Natural killer cell treated with Interleukin-12 subunit alpha and Interleukin-12 subunit beta and Interleukin-15 and Interleukin-18, amount 100 ng/mL, for 72 hours (primary cell): ENCODE measurements around the gene ANKRD34A. TPM values are rescaled to one million over a fixed set of nuclear protein-coding genes. Genes with fewer than 3 reads are reported as not detected.

Experiments
- ATAC-seq, 2 donors: fragments of 150-1000 bp; cut with Tn5 transposase in 1 of 2; sonication (Bioruptor Pico), chemical (Tn5 transposase) in 1 of 2; 2 replicates each; pipeline ENCODE4 v1.10.0; 2021
- DNase-seq: peaks from one replicate; pipeline ENCODE4 v3.0.0; 2022; ENCODE audit warnings: low spot score
- H3K27ac Mint-ChIP-seq, 2 donors: 1 replicate in 1 of 2; 2 replicates in 1 of 2; pipeline ENCODE4 v1.8.0; 2022; ENCODE audit warnings: mixed read lengths in 2 of 2, mild to moderate bottlenecking in 1 of 2, moderate library complexity in 1 of 2
- H3K27me3 Mint-ChIP-seq, 2 donors: 1 replicate in 1 of 2; 2 replicates in 1 of 2; pipeline ENCODE4 v1.8.0; 2022; ENCODE audit warnings: mixed read lengths in 2 of 2
- H3K36me3 Mint-ChIP-seq: one replicate; pipeline ENCODE4 v1.8.0; 2022; ENCODE audit warnings: mixed read lengths
- H3K4me1 Mint-ChIP-seq, 2 donors: 1 replicate in 1 of 2; 2 replicates in 1 of 2; pipeline ENCODE4 v1.8.0; 2022; ENCODE audit warnings: low read depth in 2 of 2, mixed read lengths in 2 of 2, mild to moderate bottlenecking in 1 of 2
- H3K4me3 Mint-ChIP-seq: one replicate; pipeline ENCODE4 v1.8.0; 2022; ENCODE audit warnings: mixed read lengths
- H3K9me3 Mint-ChIP-seq: 2 replicates; pipeline ENCODE4 v1.8.0; 2022; ENCODE audit warnings: mixed read lengths
- total RNA-seq, 2 donors: library from RNA; stranded (reverse); gene quantifications; one replicate each; pipeline ENCODE4 v1.2.3, GENCODE V29; 2022

The ANKRD34A gene
- total RNA-seq, 2 donors from 2014 or later, result 1.6 to 9.1 TPM

GRCh38 chr1:145967288-145967687, 2.9 kb upstream of the ANKRD34A start:
- DNase-seq (no peak), ATAC-seq (no peak)
- Mint-ChIP-seq H3K27me3 (no peaks in the 10 kb centered on the region), H3K27ac (peak overlapping the region in 1 of 2 donors; percentile 16), H3K9me3 (no peaks in the 10 kb centered on the region), H3K4me3 (no peak overlapping the region), H3K4me1 (peaks cover 27 to 30% of the 10 kb centered on the region in 2 donors), H3K36me3 (peaks cover 8% of the 10 kb centered on the region)

- no peaks in the 10 kb centered on the region for H3K27me3 Mint-ChIP-seq
- peak overlapping the region; percentile 75 to 93 for H3K27ac Mint-ChIP-seq
- H3K36me3 Mint-ChIP-seq, result peaks cover 8% of the 10 kb centered on the region
- ATAC-seq (no peak), DNase-seq (no peak)
- no peaks in the 10 kb centered on the region for H3K9me3 Mint-ChIP-seq
- H3K4me1 Mint-ChIP-seq, result peaks cover 44% of the 10 kb centered on the region in 2 donors
- H3K4me3 Mint-ChIP-seq, result peak overlapping the region; percentile 87
Measured at GRCh38 chr1:145965119-145965744, 857 bp upstream of the ANKRD34A start.

DNA sequence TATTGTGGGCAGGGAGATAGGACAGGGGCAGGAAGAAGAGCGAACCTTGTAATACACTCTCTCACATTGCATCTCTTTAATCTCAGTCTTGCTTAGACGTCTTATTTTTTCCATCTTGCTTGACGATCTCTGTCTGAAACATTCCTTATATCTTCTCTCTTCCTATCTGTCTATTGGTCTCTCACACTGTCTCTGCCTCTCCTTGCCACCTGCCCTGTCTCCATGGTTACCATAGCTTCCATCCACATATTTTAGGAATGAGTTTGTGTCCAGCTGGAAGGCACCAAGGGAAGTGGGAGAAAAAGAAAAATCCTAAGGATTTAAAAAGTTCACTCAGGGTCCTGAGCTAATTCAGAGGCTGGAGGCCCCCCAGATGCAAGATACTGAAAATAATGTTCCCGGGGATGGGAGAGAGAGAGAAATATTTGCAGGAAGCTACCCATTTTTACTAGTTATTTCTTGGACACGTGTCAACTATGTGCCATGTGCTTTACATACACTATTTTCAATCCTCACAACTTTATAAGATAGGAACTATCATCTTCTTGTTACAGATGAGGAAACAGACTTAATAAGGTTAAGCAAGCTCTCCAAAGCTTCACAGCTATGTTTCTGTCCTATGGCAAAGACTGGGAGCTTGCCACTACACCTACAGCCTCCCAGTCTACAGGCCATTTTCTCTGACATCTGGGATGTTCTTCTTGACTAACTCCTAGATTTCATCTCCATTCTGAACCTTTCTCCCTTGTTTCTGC, 933 bp downstream of the ANKRD34A start:
- Mint-ChIP-seq H3K36me3 (peaks cover 8% of the 10 kb centered on the region), H3K27ac (peak overlapping the region; percentile 75 to 93), H3K27me3 (no peaks in the 10 kb centered on the region), H3K9me3 (no peaks in the 10 kb centered on the region), H3K4me1 (peaks cover 53 to 58% of the 10 kb centered on the region in 2 donors), H3K4me3 (peak overlapping the region; percentile 87)
- DNase-seq (no peak), ATAC-seq (no peak)

DNA sequence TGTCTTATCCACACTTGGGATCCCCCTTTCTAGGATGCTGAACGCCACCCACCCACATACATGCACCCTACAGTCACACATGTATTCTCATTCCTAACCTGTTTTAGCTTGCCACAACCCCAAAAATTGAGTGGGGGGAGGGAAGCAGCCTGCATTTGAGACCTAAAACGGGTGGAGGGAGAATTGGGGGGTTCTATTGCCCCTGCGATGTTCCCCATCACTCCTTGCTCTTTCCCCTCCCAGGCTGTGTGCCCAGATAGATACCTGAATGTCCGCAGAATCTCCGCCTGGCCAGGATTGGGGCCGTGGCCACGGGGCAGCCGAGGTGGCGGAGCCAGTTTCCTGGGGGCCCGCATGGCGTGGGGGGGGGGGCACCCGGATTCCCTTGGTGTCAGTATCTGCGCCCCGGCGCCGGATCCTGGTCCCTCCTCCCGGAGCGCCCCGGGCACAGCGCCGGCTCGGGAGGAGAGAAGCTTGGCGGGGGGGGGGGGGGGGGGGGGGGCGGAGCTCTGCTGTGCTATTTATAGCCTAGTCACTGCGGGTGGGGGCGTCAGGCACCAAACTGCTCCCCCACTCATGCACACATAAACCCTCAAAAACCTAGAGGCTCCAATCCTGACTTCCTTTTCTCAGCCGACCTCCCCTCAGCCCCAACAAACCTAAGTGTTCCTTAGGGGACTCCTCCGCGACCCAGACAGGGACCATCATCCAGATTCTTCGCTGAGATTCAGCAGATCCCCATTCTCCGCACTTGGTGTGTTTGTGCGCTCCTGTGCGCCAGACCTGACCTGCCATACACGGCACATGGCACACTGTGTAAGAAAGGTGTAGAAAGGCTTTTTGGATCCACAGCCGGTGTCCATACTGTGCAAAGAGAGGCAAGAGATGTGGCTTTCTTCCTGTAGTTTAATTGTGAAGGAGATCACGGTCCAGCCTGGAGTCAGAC, 1.9 kb downstream of the ANKRD34A start:
- H3K27ac Mint-ChIP-seq, result peak overlapping the region; percentile 75 to 93
- H3K27me3 Mint-ChIP-seq, result no peaks in the 10 kb centered on the region
- no peak for ATAC-seq
- peaks cover 57 to 64% of the 10 kb centered on the region in 2 donors for H3K4me1 Mint-ChIP-seq
- peak overlapping the region; percentile 87 for H3K4me3 Mint-ChIP-seq
- H3K36me3 Mint-ChIP-seq, result peaks cover 3% of the 10 kb centered on the region
- no peaks in the 10 kb centered on the region for H3K9me3 Mint-ChIP-seq
- DNase-seq, result peak; percentile 62

GRCh38 chr1:145961425-145962156, 2.8 kb downstream of the ANKRD34A start:
- DNase-seq (peak; percentile 63), ATAC-seq (no peak)
- Mint-ChIP-seq H3K4me1 (peaks cover 64 to 71% of the 10 kb centered on the region in 2 donors), H3K36me3 (no peaks in the 10 kb centered on the region), H3K27me3 (no peaks in the 10 kb centered on the region), H3K4me3 (peak overlapping the region; percentile 87), H3K27ac (peak overlapping the region; percentile 54 to 75), H3K9me3 (no peaks in the 10 kb centered on the region)

- DNase-seq (no peak), ATAC-seq (no peak)
- no peaks in the 10 kb centered on the region for H3K27me3 Mint-ChIP-seq
- peak overlapping the region; percentile 87 for H3K4me3 Mint-ChIP-seq
- H3K27ac Mint-ChIP-seq, result peak overlapping the region; percentile 75 to 93
- no peaks in the 10 kb centered on the region for H3K36me3 Mint-ChIP-seq
- H3K9me3 Mint-ChIP-seq, result no peaks in the 10 kb centered on the region
- H3K4me1 Mint-ChIP-seq, result peaks cover 65 to 75% of the 10 kb centered on the region in 2 donors
Measured at GRCh38 chr1:145961109-145961424, 3.3 kb downstream of the ANKRD34A start.

DNA sequence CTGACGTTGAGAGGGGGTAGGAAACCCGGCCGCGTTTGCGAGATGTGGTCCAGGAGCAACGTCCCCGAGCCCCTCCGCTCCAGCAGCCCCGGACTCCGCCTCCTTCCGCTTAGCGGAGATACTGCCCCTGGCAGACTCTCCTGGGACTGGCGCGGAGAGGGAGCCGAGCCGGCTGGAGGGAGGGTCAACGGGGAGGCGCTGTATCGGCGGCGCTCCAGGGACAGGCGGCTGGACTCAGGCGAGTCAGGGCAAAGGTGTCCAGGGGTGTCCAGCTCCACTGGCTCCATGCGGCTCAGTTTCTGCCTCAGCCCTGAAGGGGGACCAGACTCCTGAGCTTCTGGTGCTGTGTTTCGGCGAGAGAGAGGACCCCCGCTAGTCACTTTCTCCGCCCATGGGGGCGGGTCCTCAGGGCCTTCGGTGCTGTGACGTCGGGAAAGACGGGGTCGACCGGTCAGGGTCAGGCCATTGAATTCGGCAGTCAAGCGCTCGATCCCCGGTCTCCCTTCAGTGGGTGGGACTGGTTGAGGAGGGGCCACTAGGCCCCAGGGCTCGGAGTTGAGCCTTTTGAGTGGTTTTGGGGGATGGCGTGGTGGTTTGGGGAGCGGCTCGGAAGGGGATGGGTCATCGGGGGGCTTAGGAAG, 3.8 kb downstream of the ANKRD34A start:
- ATAC-seq (peak; percentile 19 to 43), DNase-seq (peak; percentile 82)
- no peaks in the 10 kb centered on the region for H3K9me3 Mint-ChIP-seq
- H3K4me1 Mint-ChIP-seq, result peaks cover 68 to 80% of the 10 kb centered on the region in 2 donors
- no peaks in the 10 kb centered on the region for H3K27me3 Mint-ChIP-seq
- peak overlapping the region; percentile 75 to 93 for H3K27ac Mint-ChIP-seq
- H3K4me3 Mint-ChIP-seq, result peak overlapping the region; percentile 87
- H3K36me3 Mint-ChIP-seq, result no peaks in the 10 kb centered on the region

DNA sequence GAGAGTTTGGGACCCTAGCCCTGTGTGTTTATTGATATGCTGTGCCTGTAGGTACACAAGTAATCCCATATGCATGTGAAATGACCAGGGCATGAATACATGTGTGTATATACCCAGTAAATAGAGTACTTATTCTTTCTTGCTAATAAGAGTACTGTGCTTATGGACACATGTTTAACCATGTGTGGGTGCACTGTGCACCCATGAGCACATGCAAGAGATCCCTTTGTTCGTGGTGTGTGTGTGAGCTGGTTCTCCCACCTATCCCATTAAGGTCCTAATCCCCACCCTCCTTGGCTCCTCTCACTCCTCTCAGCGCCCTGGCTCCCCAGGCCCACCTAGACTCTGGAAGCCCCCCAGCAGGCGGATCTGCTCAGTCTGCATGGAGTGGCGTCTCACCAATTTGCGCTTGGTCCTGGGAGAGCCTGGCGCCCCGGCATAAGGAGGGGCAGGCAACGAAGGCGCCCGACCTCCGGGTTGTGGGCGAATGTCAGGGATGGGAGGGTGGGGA, 4.4 kb downstream of the ANKRD34A start:
- no peak overlapping the region for H3K27ac Mint-ChIP-seq
- DNase-seq (no peak), ATAC-seq (no peak)
- H3K9me3 Mint-ChIP-seq, result no peaks in the 10 kb centered on the region
- peak overlapping the region; percentile 62 for H3K4me3 Mint-ChIP-seq
- H3K36me3 Mint-ChIP-seq, result no peaks in the 10 kb centered on the region
- peaks cover 71 to 82% of the 10 kb centered on the region in 2 donors for H3K4me1 Mint-ChIP-seq
- no peaks in the 10 kb centered on the region for H3K27me3 Mint-ChIP-seq

GRCh38 chr1:145959333-145959732, 5.0 kb downstream of the ANKRD34A start:
- Mint-ChIP-seq H3K4me1 (peaks cover 73 to 86% of the 10 kb centered on the region in 2 donors), H3K9me3 (no peaks in the 10 kb centered on the region), H3K27me3 (no peaks in the 10 kb centered on the region), H3K27ac (peak overlapping the region in 1 of 2 donors; percentile 63), H3K4me3 (peak overlapping the region; percentile 62), H3K36me3 (no peaks in the 10 kb centered on the region)
- DNase-seq (no peak), ATAC-seq (no peak)

DNA sequence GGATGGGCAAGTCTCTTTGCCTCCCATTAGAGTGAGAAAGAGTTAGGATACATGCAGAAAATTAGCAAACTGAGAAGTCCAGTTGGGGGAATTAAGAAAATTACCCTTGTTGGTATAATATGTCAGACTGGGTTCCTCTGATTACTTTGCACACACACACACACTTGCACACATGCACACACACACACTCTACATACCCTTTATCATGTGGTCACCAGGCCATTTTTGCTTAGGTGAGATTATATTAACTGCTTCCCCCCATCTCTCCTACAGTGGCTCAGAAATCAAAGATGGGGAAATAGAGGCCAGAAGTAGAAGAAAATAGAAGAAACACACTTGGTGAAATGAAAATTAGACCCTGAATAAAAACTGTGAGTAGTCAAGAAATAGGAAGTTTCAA, 5.6 kb downstream of the ANKRD34A start:
- Mint-ChIP-seq H3K27ac (peak overlapping the region in 1 of 2 donors; percentile 63), H3K9me3 (no peaks in the 10 kb centered on the region), H3K4me3 (peak overlapping the region; percentile 83), H3K27me3 (no peaks in the 10 kb centered on the region), H3K4me1 (peaks cover 68 to 82% of the 10 kb centered on the region in 2 donors), H3K36me3 (no peaks in the 10 kb centered on the region)
- DNase-seq (no peak), ATAC-seq (no peak)

DNA sequence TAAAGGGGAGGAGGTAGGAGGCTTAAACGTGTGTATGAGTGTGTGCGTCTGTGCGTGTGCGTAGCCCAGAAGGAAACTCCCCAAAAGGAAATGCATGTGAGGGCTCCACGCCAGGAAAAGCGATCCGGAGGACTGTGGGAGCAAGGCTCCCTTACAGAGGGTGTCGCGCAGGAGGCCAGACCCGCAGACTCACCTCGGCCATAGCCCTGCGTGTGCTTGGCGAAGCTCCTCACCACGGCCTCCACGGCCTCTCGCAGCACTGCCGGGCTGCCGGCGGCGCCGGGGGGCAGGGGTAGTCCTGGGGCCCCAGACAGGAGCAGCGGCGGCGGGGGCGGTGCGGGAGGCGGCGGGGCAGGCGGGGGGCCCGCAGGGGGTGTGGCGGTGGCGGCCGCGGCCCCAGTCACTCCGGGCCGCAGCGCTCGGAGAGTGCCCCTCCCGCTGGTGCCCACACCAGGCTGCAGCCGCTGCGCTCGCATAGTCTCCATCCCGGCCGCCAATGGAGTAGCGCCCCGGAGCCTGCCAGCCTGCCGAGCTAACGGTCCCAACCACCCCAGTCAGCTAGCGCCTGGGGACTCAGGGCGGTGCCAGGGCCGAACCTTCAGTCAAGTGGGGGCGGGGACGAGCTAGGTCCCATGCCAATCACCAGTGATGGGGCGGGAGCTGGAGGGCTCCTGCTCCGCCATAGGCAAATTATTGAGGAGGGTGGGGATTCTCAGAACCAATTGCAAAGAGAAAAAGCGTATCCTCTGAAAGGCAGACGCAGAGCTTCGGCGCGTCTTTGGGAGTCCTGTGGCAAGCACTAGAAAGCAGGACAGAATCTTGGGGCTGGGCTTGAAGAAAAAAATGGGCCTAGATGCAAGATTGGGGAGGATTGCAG, 6.7 kb downstream of the ANKRD34A start, which contains the start of gene LIX1L:
Gene LIX1L (minus strand): TSS at position 575 of the 877 bp plus-strand sequence. CDS start 90 bp downstream, at position 485.
- H3K36me3 Mint-ChIP-seq, result no peaks in the 10 kb centered on the region
- no peaks in the 10 kb centered on the region for H3K27me3 Mint-ChIP-seq
- peaks cover 58 to 76% of the 10 kb centered on the region in 2 donors for H3K4me1 Mint-ChIP-seq
- peak within 1 kb of the TSS; percentile 63 to 86 for H3K27ac Mint-ChIP-seq
- DNase-seq (peak; percentile 95), ATAC-seq (peak; percentile 94 to 97)
- peak within 1 kb of the TSS; percentile 90 for H3K4me3 Mint-ChIP-seq
- H3K9me3 Mint-ChIP-seq, result no peaks in the 10 kb centered on the region
